Stimulated activated CD4-positive, alpha-beta T cell treated with anti-CD3 and anti-CD28 coated beads, Interleukin-4, amount 100 ng/mL, for 24 hours (primary cell): ENCODE measurements around the gene ADD1.

Source experiments
- DNase-seq: peaks from one replicate; pipeline ENCODE4 v3.0.0-alpha.2; 2020

The ADD1 gene

DNA sequence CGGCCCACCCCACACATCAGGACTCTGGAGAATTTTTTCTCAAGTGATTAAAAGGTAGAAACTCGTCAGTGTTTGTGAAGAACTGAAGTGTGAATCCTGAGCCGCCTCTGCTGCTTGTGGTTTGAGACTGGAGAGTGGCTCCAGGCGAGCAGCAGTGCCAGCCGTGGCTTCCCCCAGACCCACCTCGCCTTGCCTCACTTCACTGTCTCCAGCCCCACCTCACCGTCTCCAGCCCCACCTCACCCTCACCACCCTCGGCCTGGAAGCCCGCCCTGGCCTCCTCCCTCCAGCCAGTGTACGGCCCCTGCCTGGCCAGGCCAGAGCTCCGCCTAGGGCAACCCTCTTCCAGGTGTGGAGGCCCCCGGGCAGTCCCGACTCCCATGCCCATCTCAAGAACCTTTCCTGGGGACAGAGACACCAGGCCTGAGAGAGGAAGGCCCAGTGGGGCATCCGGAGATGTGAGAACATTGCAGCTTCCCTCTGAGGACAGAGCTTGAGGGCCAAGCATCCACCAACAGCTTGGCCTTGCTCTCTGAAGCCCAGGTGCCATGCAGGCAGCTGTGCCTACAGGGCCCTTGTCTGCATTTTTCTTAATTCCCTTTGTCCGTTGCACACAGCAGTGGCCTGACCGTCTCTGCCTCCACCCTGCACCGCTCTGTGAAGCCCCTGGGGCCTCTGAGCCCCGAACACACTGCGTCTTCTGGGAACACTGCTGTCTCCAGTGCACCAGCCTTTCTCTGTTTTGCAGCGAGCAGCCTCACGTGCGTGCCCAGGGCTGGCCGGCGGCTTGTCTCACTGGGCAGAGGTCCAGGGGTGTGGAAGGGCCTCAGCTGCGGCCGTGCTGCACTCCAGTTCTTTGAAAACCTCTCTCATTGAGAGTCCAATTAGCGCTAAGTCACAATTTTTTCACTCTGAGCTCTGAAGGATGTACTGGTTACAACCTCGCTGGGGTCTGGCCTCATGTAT lies 37.0 kb upstream of the ADD1 start:
- no peak for DNase-seq

DNA sequence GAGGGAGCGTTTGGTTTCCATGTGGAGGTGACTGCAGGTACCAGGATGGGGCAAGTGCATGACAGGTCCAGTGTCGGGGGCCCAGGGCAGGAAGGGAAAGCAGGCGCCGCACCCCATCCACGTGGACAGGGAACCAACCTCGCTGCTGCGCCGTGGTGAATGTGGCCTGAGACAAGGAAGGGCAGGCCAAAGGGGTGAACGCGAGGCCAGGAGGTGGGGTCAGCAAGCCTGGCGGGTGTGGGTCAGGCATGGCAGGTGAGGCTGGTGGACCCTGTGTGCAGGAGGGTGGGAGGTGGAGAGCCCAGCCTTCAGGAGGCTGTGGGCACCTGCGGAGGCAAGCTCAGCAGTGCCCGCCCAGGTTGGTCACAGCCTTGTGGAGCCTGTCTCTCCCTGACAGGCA lies 36.1 kb upstream of the ADD1 start:
- DNase-seq, result no peak

DNA sequence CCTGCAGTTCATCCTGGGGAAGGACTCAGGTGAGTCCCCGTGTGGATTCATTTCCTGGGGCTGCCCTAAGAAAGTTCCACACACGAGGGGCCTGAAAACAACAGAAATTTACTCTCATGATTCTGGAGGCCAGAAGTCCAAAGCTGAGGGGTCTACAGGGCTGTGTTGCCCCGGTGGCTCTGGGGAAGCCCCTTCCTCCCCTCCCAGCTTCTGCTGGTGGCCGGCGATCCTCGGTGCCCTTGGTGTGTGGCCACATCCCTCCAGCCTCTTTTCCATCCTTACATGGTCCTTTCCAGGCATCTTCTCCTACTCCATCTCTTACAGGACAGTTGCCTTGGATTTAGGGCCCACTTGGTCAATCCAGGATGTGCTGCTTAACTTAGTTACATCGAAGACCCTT lies 35.6 kb upstream of the ADD1 start:
- no peak for DNase-seq

GRCh38 chr4:2809610-2810180 lies 33.9 kb upstream of the ADD1 start:
- DNase-seq, result no peak

DNA sequence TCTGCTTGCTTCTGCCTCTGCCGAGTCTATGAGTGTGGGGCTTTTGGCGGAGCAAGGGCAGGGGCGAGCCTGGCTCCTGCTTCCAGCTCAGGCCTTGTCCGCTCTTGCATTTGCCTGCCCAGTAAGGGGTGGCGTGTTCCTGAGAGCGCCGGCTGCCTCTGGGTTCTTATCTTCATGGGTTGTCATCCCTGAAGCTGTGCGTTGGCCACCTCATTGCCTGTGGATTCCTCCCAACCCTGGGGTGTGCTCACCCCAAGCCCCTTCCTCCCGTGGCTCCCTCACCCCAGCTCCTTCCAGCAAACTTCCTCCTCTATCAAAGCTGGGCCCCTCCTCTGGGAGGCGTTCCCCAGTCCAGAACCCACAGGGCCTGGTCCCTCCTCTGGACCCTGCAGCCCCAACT lies 33.3 kb upstream of the ADD1 start:
- no peak for DNase-seq

DNA sequence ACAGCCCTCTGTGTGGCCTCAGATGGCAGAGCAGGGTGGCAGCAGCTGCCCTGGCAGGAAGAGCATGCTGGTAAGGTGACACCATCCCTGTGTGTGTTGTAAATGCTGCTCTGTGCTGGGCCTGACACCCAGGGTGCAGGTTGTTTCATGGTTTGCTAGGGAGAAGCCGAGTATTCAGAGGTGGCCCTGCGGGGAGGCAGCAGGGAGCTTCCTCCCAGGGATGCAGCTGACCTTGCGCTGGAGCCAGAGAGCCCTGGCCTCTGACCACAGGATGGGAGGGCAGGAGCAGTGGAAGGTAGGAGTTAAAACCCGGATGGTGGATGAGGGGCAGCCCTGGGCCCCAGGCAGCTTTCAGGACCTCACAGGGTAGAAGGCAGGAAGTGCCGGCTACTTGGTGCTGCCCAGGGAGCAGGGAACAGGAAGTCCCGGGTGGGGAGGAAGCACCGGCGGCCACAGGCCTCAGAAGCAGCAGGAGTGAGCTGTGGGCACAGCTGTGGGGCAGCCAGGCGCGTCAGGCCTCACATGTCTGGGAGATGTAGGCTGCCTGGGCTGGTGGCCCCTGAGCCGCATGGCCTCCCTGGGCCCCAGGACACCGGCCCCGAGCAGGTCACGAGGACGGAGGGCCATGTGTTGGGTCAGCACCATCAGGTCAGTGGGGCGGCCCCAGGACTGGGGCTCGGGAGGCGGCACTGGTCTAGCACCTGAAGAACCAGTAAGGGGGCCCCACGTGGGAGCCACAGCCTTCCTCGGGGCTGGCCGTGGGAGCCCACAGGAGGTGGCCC lies 31.6 kb upstream of the ADD1 start:
- peak; percentile 62 for DNase-seq

GRCh38 chr4:2812612-2813354 lies 30.9 kb upstream of the ADD1 start:
- peak; percentile 28 for DNase-seq

GRCh38 chr4:2813446-2814405 lies 29.9 kb upstream of the ADD1 start:
- no peak for DNase-seq

DNA sequence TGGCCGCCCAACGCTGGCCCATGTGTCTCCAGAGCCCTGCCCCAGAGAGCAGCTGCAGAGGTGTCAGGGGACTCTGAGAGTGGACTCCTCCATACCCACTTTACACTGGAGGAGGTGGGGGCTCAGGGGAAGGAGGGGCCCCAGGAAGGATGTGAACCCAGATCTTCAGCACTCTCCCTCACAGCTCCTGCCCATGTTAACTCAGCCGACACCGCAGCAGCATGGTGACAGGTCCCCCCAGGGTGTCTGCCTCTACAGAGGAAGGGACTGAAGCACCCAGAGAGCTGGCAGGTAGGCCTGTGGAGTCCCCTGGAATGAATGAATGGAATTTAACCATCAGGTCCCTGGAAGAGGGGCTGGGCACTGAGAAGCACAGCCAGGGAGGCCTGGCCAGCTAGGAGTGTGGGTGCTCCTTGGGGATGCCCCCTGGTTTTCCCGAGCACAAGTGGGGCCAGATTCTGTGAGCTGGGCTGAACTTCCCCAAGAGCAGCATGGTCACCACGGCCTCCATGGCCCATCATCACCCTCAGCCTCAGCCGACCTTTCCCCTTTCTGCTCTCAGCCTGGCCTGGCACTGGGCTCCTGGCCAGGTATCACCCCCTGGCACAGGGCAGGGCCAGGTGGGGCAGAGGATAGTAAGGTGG lies 28.9 kb upstream of the ADD1 start:
- no peak for DNase-seq

GRCh38 chr4:2816401-2816954 lies 27.2 kb upstream of the ADD1 start:
- DNase-seq, result no peak

GRCh38 chr4:2817137-2817536 lies 26.5 kb upstream of the ADD1 start:
- no peak for DNase-seq

DNA sequence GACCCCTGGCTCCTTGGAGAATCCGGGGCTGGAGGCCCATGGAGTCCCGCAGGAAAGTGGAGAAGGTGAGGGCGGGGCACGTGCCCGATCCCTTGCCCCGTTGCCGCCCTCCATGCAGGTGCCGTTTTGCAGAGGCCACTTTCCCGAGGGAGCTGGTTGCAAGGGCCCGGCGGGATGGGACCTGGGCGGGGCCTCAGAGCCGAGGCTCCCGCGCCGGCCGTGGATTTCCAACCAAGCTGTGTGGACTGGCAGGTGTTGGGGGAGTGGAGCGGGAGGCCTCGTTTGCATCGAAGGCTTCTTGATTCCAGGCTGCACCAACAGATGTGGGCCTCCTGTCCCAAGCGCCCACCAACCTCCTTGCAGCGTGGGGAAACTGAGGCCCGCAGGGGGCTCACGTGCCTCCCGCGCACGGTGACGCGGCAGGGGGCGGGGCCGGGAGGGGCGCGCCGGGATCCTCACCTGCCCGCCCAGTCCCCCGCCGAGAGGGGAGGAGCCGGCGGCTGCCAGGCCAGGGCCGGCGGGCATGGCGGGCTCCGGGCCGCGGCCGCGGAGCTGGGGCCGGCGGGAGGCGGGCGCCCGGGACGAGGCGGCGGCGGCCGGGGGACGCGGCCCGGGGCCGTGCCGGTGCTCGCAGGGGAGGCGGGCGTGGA lies 25.8 kb upstream of the ADD1 start:
- no peak for DNase-seq

GRCh38 chr4:2818351-2818939 lies 25.2 kb upstream of the ADD1 start:
- no peak for DNase-seq

DNA sequence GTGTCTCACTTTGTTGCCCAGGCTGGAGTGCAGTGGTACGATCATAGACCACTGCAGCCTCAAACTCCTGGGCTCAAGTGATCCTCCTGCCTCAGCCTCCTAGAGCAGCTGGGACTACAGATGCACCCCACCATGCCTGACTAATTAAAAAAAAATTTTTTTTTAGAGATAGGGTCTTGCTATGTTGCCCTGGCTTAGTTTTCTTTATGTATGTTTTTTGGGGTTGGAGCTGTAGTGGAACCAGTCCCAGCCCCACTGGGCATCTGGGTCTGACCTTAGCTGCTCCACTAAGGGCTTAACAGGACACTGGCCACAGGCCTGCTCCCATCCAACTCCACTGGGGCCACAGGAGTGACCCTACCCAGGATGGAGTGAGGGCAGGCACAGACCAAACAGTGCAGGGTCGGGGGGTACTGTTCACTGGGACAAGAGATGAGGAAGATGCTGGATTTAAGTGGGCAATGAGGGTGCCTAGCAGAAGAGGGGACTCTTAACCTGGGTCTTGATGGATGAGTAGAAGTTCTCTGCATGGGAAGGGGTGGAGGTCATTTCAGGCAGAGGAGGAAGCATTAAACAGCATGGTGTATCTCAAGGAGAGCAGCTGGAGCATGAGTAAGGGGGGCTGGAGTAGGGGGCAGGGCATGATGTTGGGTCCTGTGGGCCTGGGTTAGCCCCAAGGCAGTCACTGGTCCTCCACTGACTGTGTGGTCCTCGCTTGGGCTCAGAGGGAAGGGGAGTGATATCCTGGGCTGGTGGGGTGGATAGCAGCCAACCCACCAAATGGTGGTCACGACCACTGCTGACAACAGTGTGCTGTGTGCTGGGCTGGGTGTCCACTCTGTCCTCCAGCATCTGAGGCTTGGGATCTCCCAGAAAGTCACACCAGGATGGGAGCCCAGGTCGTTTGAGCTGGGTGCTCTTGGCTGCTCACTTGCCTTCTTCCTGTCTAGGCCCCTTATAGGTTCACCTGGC lies 24.1 kb upstream of the ADD1 start:
- no peak for DNase-seq

- DNase-seq, result no peak
These were observed 23.2 kb upstream of the ADD1 start for GRCh38 chr4:2820216-2820982.

DNA sequence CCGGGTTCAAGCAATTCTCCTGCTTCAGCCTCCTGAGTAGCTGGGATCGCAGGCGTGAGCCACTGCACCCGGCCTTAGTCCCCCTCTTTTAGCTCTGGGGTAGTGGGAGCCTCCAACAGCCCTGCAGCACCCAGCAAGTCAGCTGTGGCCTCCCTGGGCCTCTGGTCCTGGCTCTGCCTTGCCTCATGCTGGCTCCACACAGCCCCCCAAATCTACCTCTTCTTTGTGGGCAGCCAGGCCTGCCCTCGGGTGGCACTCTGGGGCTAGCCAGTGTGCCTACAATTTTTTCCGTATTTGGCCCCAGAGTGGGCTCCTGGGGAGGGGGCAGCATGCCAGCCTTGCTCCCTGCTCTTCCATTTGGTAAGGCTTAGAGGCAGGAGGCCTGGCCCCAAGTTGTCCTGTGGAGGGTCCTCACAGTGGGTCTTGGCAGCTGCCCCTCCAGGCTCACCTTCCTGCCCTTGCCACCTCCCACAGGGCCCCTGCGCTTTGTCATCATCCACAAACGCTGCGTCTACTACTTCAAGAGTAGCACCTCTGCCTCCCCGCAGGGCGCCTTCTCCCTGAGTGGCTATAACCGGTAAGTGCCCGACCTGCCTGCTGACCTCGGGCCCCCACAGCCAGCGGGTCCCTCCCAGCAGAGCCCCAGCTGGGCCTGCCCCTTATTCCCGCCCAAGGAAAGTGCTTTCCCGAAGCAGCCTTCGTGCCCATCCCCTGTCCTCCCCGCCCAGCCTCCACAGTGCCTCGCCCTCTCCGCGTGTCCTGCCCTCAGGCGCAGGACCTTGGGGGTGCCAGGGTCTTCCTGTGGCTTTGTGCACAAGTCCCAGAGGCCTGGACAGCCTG lies 21.0 kb upstream of the ADD1 start:
- no peak for DNase-seq

GRCh38 chr4:2823301-2823670 lies 20.4 kb upstream of the ADD1 start:
- DNase-seq, result no peak
